ENCODE measurements around the gene EPHA1.

Gene EPHA1

DNA sequence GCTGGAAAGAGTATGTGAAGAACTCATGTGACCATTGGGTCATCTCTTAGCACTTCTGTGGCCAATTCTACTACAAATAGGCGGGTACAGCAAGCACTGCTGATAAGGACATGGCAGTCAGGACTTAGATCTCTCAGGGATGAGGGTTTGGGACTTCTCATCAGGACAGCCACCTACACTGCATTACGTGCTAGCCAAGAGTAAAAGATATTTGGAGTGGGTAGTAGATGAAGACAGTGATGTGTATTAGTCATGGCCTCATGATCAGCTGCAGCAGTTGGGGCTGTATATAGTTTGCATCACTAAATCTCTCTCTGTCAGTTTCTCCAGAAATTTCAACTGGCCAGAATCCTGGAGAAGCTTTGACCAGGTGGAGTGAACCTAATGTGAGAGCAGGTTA, 43.8 kb upstream of the EPHA1 start:
- H3K4me3 ChIP-seq (replicated peaks; ENCODE audit: low read depth, low read length) = no peak overlapping the region
- no peak for DNase-seq (ENCODE audit: low read depth)
- TF ChIP-seq, protein P1, sequence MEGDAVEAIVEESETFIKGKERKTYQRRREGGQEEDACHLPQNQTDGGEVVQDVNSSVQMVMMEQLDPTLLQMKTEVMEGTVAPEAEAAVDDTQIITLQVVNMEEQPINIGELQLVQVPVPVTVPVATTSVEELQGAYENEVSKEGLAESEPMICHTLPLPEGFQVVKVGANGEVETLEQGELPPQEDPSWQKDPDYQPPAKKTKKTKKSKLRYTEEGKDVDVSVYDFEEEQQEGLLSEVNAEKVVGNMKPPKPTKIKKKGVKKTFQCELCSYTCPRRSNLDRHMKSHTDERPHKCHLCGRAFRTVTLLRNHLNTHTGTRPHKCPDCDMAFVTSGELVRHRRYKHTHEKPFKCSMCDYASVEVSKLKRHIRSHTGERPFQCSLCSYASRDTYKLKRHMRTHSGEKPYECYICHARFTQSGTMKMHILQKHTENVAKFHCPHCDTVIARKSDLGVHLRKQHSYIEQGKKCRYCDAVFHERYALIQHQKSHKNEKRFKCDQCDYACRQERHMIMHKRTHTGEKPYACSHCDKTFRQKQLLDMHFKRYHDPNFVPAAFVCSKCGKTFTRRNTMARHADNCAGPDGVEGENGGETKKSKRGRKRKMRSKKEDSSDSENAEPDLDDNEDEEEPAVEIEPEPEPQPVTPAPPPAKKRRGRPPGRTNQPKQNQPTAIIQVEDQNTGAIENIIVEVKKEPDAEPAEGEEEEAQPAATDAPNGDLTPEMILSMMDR (IDR thresholded peaks at IDR 0.05; ENCODE audit: low read length, missing control alignments) = no peak

DNA sequence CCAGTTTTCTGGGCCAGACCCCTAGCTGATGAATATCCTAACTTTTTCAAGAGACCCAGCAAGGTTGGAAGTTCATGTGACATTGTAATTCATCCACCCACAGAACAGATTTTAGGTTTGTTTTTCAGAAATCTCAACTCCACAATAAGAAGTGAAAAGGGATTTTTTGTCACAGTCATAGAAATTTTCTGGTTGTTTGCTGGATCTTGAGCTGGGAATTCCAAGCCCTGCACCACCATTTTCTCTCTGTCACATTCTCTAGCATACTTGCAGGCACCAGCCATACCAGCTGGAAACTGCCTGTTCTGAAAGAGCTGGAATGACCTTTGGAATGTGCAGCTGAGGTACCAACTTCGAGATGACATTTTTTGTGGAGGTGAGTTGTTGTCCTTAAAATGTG, 43.1 kb upstream of the EPHA1 start:
- H3K4me3 ChIP-seq (replicated peaks; ENCODE audit: low read depth, low read length) = no peak overlapping the region
- TF ChIP-seq, protein P1 (IDR thresholded peaks at IDR 0.05; ENCODE audit: low read length, missing control alignments) = no peak
- DNase-seq (ENCODE audit: low read depth) = no peak

DNA sequence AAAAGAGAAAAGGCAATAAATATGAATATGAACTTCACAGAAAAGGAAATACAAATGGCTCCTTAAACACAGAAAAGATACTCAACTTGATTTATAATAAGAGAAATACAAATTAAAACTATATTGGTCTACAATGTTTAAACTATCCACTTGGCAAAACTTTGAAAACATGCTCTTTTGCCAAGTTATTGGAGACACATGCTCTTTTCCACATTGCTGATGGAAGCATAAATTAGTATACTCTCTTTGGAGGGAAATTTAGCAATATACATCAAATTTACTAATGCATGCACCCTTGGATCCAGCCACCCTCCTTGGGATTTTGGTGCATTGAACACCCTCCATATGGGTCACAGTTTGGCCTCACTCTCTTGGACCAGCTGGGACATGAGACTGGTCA, 42.5 kb upstream of the EPHA1 start:
- DNase-seq (ENCODE audit: low read depth) = no peak
- H3K4me3 ChIP-seq (replicated peaks; ENCODE audit: low read depth, low read length) = no peak overlapping the region
- TF ChIP-seq, protein P1 (IDR thresholded peaks at IDR 0.05; ENCODE audit: low read length, missing control alignments) = no peak

DNA sequence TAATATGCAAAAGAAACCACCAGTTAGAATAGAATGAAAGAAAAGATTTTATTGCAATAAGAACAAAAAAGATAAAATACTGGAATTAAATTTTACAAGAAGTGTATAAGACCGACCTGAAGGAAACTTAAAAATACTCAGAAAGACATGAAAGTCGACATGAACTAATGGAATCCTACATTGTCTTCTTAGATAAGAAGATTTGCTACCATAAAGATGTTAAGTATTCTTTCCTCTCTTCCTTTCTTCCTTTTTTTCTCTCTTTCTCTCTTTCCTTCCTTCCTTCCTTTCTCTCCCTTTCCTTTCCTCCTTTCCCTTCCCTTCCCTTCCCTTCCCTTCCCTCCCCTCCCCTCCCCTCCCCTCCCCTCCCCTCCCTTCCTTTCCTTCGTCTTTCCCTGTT, 41.1 kb upstream of the EPHA1 start:
- no peak overlapping the region for H3K4me3 ChIP-seq (replicated peaks; ENCODE audit: low read depth, low read length)
- DNase-seq (ENCODE audit: low read depth) = no peak
- TF ChIP-seq, protein P1 (IDR thresholded peaks at IDR 0.05; ENCODE audit: low read length, missing control alignments) = no peak

DNA sequence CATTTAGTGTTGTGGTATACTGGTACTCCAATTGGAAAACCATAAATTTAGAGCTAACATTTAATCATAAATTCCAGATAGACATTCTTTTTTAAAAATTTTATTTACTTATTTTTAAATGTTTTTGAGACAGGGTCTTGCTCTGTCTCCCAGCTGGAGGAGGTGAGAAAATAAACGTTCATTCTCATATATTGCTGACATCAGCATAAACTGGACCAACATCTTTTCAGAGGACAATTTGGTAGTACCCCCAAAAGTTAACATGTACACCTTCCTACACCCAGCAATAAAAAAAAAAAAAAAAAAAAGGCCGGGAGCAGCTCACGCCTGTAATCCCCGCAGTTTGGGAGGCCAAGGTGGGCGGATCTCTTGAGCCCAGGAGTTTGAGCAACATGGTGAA, 39.8 kb upstream of the EPHA1 start:
- TF ChIP-seq, protein P1 (IDR thresholded peaks at IDR 0.05; ENCODE audit: low read length, missing control alignments) = no peak
- no peak for DNase-seq (ENCODE audit: low read depth)

DNA sequence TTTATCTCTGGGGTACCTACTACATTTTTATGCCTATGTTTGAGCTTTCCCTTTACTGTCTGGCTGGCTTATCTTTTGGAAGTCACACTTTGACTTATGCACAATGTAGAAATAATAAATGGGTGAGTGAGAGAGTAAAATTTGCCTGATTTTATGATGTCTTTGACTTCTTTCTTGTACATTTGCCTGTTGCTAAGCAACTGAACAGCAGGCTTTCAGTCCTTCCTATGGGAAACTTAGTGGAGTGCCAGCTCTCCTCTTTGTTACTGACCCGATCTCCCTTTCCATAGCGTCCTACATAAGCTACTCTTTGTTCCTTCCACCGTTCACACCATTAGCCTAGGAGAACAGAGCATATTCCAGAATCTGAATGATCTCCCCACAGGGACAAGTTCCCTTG, 38.8 kb upstream of the EPHA1 start:
- DNase-seq (ENCODE audit: low read depth) = no peak
- TF ChIP-seq, protein P1 (IDR thresholded peaks at IDR 0.05; ENCODE audit: low read length, missing control alignments) = no peak
- no peak overlapping the region for H3K4me3 ChIP-seq (replicated peaks; ENCODE audit: low read depth, low read length)

More for the DNA sequence above, 39.8 kb upstream of the EPHA1 start:
- H3K4me3 ChIP-seq (replicated peaks; ENCODE audit: low read depth, low read length) = no peak overlapping the region

DNA sequence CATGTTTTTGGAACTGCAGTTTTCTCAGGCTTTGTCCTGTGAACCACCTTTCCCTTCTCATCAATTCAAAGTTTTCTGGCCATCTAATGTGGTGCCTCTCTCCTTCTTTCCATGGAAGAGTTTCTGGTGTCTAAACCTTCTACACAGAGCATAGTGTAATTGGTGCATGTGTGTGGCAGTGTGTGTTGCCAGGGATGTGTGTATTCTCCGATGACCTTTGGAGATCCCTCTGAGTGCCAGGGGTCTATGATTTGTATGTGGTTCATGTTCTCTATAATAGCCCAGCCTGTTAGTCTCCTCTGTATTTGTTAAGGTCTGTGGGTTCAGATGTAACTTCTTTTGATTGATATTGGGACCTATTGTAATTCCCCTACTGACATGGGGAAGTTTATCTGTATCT, 36.1 kb upstream of the EPHA1 start:
- TF ChIP-seq, protein P1 (IDR thresholded peaks at IDR 0.05; ENCODE audit: low read length, missing control alignments) = no peak
- DNase-seq (ENCODE audit: low read depth) = no peak
- H3K4me3 ChIP-seq (replicated peaks; ENCODE audit: low read depth, low read length) = no peak overlapping the region

All from fibroblast of pulmonary artery (primary cell).